Measurements from ENCODE around the gene FMNL1. TPM values are rescaled to one million over a fixed set of nuclear protein-coding genes. Genes with fewer than 3 reads are reported as not detected.

FMNL1 gene
- total RNA-seq, 4 donors from 2014 or later: 9.3 to 45.4 (median 15.8) TPM

DNA sequence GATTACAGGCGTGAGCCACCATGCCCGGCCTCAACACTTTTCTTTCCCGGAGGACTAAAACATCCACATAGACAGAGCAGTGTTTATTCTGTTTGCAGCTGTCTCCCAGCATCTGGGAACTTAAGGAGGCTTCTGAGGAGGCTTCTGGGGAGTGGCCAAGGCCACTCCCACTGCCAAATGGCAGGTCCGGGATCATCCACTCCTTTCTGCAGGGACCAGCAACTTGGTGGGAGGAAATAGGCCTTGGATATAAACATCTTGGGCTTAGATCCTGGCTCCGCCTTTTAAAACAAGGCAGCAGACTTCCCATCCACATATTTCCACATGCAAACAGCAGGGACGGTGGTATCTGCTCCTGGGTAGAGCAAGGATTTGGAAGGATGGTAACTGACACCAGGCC, 54.3 kb downstream of the FMNL1 start:
- peak overlapping the region in 1 of 4 donors; percentile 82 for H3K27ac ChIP-seq
- H3K4me3 ChIP-seq: no peak overlapping the region
- no peak for DNase-seq
- TF ChIP-seq POLR2A (IDR thresholded peaks at IDR 0.05): no peak
- TF ChIP-seq, protein P1, sequence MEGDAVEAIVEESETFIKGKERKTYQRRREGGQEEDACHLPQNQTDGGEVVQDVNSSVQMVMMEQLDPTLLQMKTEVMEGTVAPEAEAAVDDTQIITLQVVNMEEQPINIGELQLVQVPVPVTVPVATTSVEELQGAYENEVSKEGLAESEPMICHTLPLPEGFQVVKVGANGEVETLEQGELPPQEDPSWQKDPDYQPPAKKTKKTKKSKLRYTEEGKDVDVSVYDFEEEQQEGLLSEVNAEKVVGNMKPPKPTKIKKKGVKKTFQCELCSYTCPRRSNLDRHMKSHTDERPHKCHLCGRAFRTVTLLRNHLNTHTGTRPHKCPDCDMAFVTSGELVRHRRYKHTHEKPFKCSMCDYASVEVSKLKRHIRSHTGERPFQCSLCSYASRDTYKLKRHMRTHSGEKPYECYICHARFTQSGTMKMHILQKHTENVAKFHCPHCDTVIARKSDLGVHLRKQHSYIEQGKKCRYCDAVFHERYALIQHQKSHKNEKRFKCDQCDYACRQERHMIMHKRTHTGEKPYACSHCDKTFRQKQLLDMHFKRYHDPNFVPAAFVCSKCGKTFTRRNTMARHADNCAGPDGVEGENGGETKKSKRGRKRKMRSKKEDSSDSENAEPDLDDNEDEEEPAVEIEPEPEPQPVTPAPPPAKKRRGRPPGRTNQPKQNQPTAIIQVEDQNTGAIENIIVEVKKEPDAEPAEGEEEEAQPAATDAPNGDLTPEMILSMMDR (IDR thresholded peaks at IDR 0.05): no peak
- H3K4me1 ChIP-seq: peaks cover 0 to 30% (median 6%) of the 10 kb centered on the region in 4 donors
- H3K9me3 ChIP-seq: no peaks in the 10 kb centered on the region
- H3K27me3 ChIP-seq: no peaks in the 10 kb centered on the region
- H3K36me3 ChIP-seq: peaks cover 0 to 48% (median 0%) of the 10 kb centered on the region in 3 donors

GRCh38 chr17:45277216-45277849, 55.6 kb downstream of the FMNL1 start:
- Histone ChIP-seq H3K27me3 (no peaks in the 10 kb centered on the region), H3K27ac (peak overlapping the region; percentile 18 to 84 (median 69)), H3K4me3 (peak overlapping the region in 1 of 4 donors; percentile 13), H3K4me1 (peaks cover 0 to 30% (median 6%) of the 10 kb centered on the region in 4 donors), H3K9me3 (no peaks in the 10 kb centered on the region), H3K36me3 (peaks cover 0 to 35% (median 0%) of the 10 kb centered on the region in 3 donors)
- TF ChIP-seq, protein P1 (IDR thresholded peaks at IDR 0.05): peak; percentile 38 to 97 (median 96)
- peak in 1 of 2 donors; percentile 6 for TF ChIP-seq POLR2A (IDR thresholded peaks at IDR 0.05)
- peak; percentile 94 to 99 (median 97) for DNase-seq

- Histone ChIP-seq H3K36me3 (peaks cover 0 to 34% (median 0%) of the 10 kb centered on the region in 3 donors), H3K27me3 (no peaks in the 10 kb centered on the region), H3K27ac (peak overlapping the region; percentile 30 to 84 (median 69)), H3K4me1 (peaks cover 0 to 36% (median 6%) of the 10 kb centered on the region in 4 donors), H3K9me3 (no peaks in the 10 kb centered on the region), H3K4me3 (no peak overlapping the region)
- no peak for TF ChIP-seq POLR2A (IDR thresholded peaks at IDR 0.05)
- TF ChIP-seq, protein P1 (IDR thresholded peaks at IDR 0.05): no peak
- DNase-seq: no peak
Observed at GRCh38 chr17:45277992-45278391, 56.3 kb downstream of the FMNL1 start.

- peaks cover 0 to 37% (median 0%) of the 10 kb centered on the region in 3 donors for H3K36me3 ChIP-seq
- H3K4me3 ChIP-seq: no peak overlapping the region
- H3K4me1 ChIP-seq: peaks cover 0 to 44% (median 6%) of the 10 kb centered on the region in 4 donors
- H3K27me3 ChIP-seq: no peaks in the 10 kb centered on the region
- peak overlapping the region in 1 of 4 donors; percentile 17 for H3K27ac ChIP-seq
- no peak for TF ChIP-seq POLR2A (IDR thresholded peaks at IDR 0.05)
- TF ChIP-seq, protein P1 (IDR thresholded peaks at IDR 0.05): no peak
- no peaks in the 10 kb centered on the region for H3K9me3 ChIP-seq
- DNase-seq: no peak
Observed at GRCh38 chr17:45279898-45280297, 58.2 kb downstream of the FMNL1 start.

GRCh38 chr17:45282683-45283644, 61.3 kb downstream of the FMNL1 start:
- peak in 1 of 3 donors; percentile 48 for DNase-seq
- Histone ChIP-seq H3K36me3 (peaks cover 0 to 65% (median 0%) of the 10 kb centered on the region in 3 donors), H3K9me3 (no peaks in the 10 kb centered on the region), H3K4me1 (peaks cover 0 to 29% (median 2%) of the 10 kb centered on the region in 4 donors), H3K27ac (peak overlapping the region in 3 of 4 donors; percentile 39 to 73 (median 44)), H3K27me3 (no peaks in the 10 kb centered on the region), H3K4me3 (no peak overlapping the region)
- TF ChIP-seq POLR2A (IDR thresholded peaks at IDR 0.05): no peak
- TF ChIP-seq, protein P1 (IDR thresholded peaks at IDR 0.05): no peak
